ENCODE results near the gene ACP6. TPM values are rescaled to one million over a fixed set of nuclear protein-coding genes. Genes with fewer than 3 reads are reported as not detected.

The ACP6 gene
- total and polyA plus RNA-seq, 2 donors (not counting 3 experiments of a cell fraction or from before 2014, with no cell fraction given) = 7.1 to 9.4 TPM

DNA sequence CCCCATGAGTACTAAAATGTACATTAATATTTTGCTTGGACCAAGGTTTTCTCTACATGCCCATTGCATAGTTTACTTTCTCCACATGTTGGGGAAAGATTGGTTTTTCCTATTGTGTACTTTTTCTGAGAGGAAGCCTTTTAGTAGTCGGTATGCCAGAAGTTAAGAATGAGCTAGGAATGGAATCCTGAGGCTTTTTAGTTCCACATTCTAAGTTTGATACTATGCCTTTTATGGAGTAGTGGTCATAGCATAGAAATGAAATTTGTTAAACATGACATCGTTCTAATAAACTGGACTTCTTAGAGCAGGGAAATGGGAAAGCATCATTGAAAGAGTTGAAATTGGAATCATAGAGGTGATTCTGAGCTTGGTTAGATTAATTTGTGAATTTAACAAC is 64.7 kb downstream of the ACP6 start:
- Histone ChIP-seq H3K4me2 (ENCODE audit: insufficient read depth, low read length) (no peak overlapping the region), H2AFZ (ENCODE audit: low read depth, low read length) (no peak overlapping the region), H3K36me3 (ENCODE audit: control insufficient read depth in 2 of 2, extremely low read depth in 1 of 2, insufficient read depth in 2 of 2, low read length in 2 of 2) (peaks cover 0 to 2% of the 10 kb centered on the region in 2 experiments), H3K4me1 (ENCODE audit: control insufficient read depth, extremely low read depth, insufficient read depth, low read length) (peaks cover 6% of the 10 kb centered on the region), H3K9ac (replicated peaks; ENCODE audit: extremely low read depth, insufficient read depth, low read length) (no peak overlapping the region), H3K4me3 (replicated peaks in 1 of 3; ENCODE audit: insufficient read depth in 1 of 3, low read depth in 1 of 3, low read length in 3 of 3) (no peak overlapping the region), H4K20me1 (replicated peaks; ENCODE audit: control insufficient read depth, extremely low read depth, insufficient read depth, low read length) (no peaks in the 10 kb centered on the region), H3K27me3 (ENCODE audit: control insufficient read depth in 2 of 2, insufficient read depth in 2 of 2, low read length in 2 of 2) (no peaks in the 10 kb centered on the region), H3K9me1 (replicated peaks; ENCODE audit: control insufficient read depth, extremely low read depth, insufficient read depth, low read length) (no peaks in the 10 kb centered on the region), H3K27ac (ENCODE audit: insufficient read depth, low read depth, low read length) (no peak overlapping the region), H3K9me3 (replicated peaks; ENCODE audit: control insufficient read depth, insufficient read depth, low read length) (no peaks in the 10 kb centered on the region), H3K79me2 (ENCODE audit: control insufficient read depth, insufficient read depth, low read length) (no peaks in the 10 kb centered on the region)
- POLR2A ChIA-PET = no interaction called here
- intact Hi-C loops (cut with micrococcal nuclease) = no loop called here
- no TSS peak for BruUV-seq (replicated peaks)
- DNase-seq (ENCODE audit: low read depth, low spot score) = no peak
- CTCF ChIA-PET = interaction anchor here (0.8 to 1.2 kb wide), 3 partner anchors 22 to 64 kb away, joined by 3 to 4 read pairs (median 3); partner anchors contain the start of gene BCL9
- no peak for TF ChIP-seq FOS (IDR thresholded peaks at IDR 0.05; ENCODE audit: borderline replicate concordance, insufficient read depth, low read length)
- no peak for TF ChIP-seq MYC (IDR thresholded peaks at IDR 0.05; ENCODE audit: low read depth, low read length)
- TF ChIP-seq, protein P1, sequence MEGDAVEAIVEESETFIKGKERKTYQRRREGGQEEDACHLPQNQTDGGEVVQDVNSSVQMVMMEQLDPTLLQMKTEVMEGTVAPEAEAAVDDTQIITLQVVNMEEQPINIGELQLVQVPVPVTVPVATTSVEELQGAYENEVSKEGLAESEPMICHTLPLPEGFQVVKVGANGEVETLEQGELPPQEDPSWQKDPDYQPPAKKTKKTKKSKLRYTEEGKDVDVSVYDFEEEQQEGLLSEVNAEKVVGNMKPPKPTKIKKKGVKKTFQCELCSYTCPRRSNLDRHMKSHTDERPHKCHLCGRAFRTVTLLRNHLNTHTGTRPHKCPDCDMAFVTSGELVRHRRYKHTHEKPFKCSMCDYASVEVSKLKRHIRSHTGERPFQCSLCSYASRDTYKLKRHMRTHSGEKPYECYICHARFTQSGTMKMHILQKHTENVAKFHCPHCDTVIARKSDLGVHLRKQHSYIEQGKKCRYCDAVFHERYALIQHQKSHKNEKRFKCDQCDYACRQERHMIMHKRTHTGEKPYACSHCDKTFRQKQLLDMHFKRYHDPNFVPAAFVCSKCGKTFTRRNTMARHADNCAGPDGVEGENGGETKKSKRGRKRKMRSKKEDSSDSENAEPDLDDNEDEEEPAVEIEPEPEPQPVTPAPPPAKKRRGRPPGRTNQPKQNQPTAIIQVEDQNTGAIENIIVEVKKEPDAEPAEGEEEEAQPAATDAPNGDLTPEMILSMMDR (IDR thresholded peaks at IDR 0.05; ENCODE audit: extremely low read depth in 1 of 2, insufficient read depth in 1 of 2, low read depth in 1 of 2, low read length in 2 of 2) = no peak
- no peak for TF ChIP-seq GATA2 (IDR thresholded peaks at IDR 0.05; ENCODE audit: insufficient read depth, insufficient read length, low read depth, low read length)
- TF ChIP-seq JUN (IDR thresholded peaks at IDR 0.05; ENCODE audit: borderline replicate concordance, insufficient read depth, insufficient read length, low read depth) = no peak
- TF ChIP-seq POLR2AphosphoS5 (IDR thresholded peaks at IDR 0.05; ENCODE audit: insufficient read depth, low read depth, low read length) = no peak
- TF ChIP-seq, protein P2, sequence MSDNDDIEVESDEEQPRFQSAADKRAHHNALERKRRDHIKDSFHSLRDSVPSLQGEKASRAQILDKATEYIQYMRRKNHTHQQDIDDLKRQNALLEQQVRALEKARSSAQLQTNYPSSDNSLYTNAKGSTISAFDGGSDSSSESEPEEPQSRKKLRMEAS (IDR thresholded peaks at IDR 0.05; ENCODE audit: insufficient read depth, insufficient read length) = no peak
- no peak for TF ChIP-seq POLR2A (IDR thresholded peaks at IDR 0.05; ENCODE audit: low read depth, low read length)
- no peak for TF ChIP-seq EZH2 (IDR thresholded peaks at IDR 0.05; ENCODE audit: borderline replicate concordance, low read depth, low read length, severe bottlenecking)
- FAIRE-seq = no peak
- dilution Hi-C loops (cut with MboI; ENCODE audit: extremely low pct_ligation_motif_present, low sequenced_read_pairs) = no loop called here
